K562 (cell line): ENCODE measurements around the gene KLHL18. TPM values are rescaled to one million over a fixed set of nuclear protein-coding genes. Genes with fewer than 3 reads are reported as not detected.

Experiments used
- BCOR ChIP-seq: fragments of 450-650 bp; IDR thresholded peaks from 2 replicates; pipeline ENCODE4 v1.6.1; 2016
- CBX2 ChIP-seq: fragments of 200-600 bp; sonication (generic); IDR thresholded peaks from one replicate; pipeline ENCODE4 v1.6.1; 2012; ENCODE audit warnings: mild to moderate bottlenecking, low read length, inconsistent platforms; ENCODE audit not compliant: insufficient read depth, poor library complexity, severe bottlenecking
- CBX8 ChIP-seq: fragments of 200-600 bp; sonication (generic); IDR thresholded peaks from 2 replicates; pipeline ENCODE4 v1.6.1; 2012; ENCODE audit warnings: borderline replicate concordance, mixed run types, low read depth, mild to moderate bottlenecking, moderate library complexity, mixed read lengths, low read length, control low read depth, inconsistent platforms; ENCODE audit not compliant: poor library complexity, severe bottlenecking; ENCODE audit errors: extremely low read depth
- CHAMP1 ChIP-seq: fragments of 450-650 bp; IDR thresholded peaks from 2 replicates; pipeline ENCODE4 v1.6.1; 2016; ENCODE audit warnings: mild to moderate bottlenecking
- CREB3L1 ChIP-seq: fragments of 450-650 bp; IDR thresholded peaks from 2 replicates; pipeline ENCODE4 v1.6.1; 2014; ENCODE audit warnings: low read depth, mild to moderate bottlenecking, moderate library complexity, borderline replicate concordance
- DIDO1 ChIP-seq: fragments of 450-650 bp; IDR thresholded peaks from 2 replicates; pipeline ENCODE4 v1.6.1; 2016; ENCODE audit warnings: low read depth, missing biosample characterization, missing genetic modification characterization
- EGR1 ChIP-seq: fragments of 450-650 bp; conservative IDR thresholded peaks from 2 replicates; pipeline ENCODE4 v1.6.1; 2017; ENCODE audit warnings: mild to moderate bottlenecking
- EP300 ChIP-seq: IDR thresholded peaks from 2 replicates; pipeline ENCODE4 v1.6.1; 2012; ENCODE audit warnings: low read length, improper control_type of control experiment
- HDAC2 ChIP-seq: fragments of 450-650 bp; IDR thresholded peaks from 2 replicates; pipeline ENCODE4 v1.6.1; 2016; ENCODE audit warnings: mild to moderate bottlenecking
- HMGN3 ChIP-seq: IDR thresholded peaks from 2 replicates; pipeline ENCODE4 v1.6.1; 2011; ENCODE audit warnings: borderline replicate concordance, low read depth, mild to moderate bottlenecking, mixed read lengths, low read length; ENCODE audit not compliant: insufficient read length; ENCODE audit errors: extremely low read depth
- LCOR ChIP-seq: sonication (generic); formaldehyde crosslinking; IDR thresholded peaks from 2 replicates; pipeline ENCODE4 v1.8.0; 2022; ENCODE audit warnings: mild to moderate bottlenecking, missing genetic modification reagents
- NRF1 ChIP-seq, 2 experiments: fragments of 450-650 bp; IDR thresholded peaks in 1 of 2; conservative IDR thresholded peaks in 1 of 2; 2 replicates each; pipeline ENCODE4 v1.6.1; 2014; ENCODE audit warnings: mild to moderate bottlenecking in 2 of 2
- RFX1 ChIP-seq: fragments of 450-650 bp; IDR thresholded peaks from 2 replicates; pipeline ENCODE4 v1.6.1; 2016; ENCODE audit warnings: mild to moderate bottlenecking, moderate library complexity
- SLC30A9 ChIP-seq: fragments of 250-450 bp; sonication (Bioruptor Pico); IDR thresholded peaks from 2 replicates; pipeline ENCODE4 v1.8.0; 2022; ENCODE audit warnings: mild to moderate bottlenecking, moderate library complexity
- SUPT5H ChIP-seq: fragments of 450-650 bp; IDR thresholded peaks from 2 replicates; pipeline ENCODE4 v1.6.1; 2016
- ZC3H11A ChIP-seq: IDR thresholded peaks from 2 replicates; pipeline ENCODE4 v1.6.1; 2012; ENCODE audit warnings: low read depth, low read length, improper control_type of control experiment
- ZNF274 ChIP-seq: IDR thresholded peaks from 2 replicates; pipeline ENCODE4 v1.6.1; 2011; ENCODE audit warnings: low read depth, mild to moderate bottlenecking, low read length, moderate library complexity, borderline replicate concordance
- ZNF512 ChIP-seq: IDR thresholded peaks from 2 replicates; pipeline ENCODE4 v1.6.1; 2016; ENCODE audit warnings: missing genetic modification characterization, missing compliant biosample characterization
- ZNF699 ChIP-seq: fragments of 250-450 bp; sonication (Bioruptor Pico); IDR thresholded peaks from 2 replicates; pipeline ENCODE4 v1.8.0; 2021; ENCODE audit warnings: mild to moderate bottlenecking, moderate library complexity; ENCODE audit not compliant: insufficient replicate concordance
- ZNF766 ChIP-seq: fragments of 200-800 bp; sonication (Bioruptor generic); conservative IDR thresholded peaks from 2 replicates; pipeline ENCODE4 v1.6.1; 2016; ENCODE audit warnings: missing genetic modification characterization, missing compliant biosample characterization
- polyA plus RNA-seq, 8 experiments: library from polyadenylated mRNA; depleted of rRNA in 4 of 8; stranded (reverse) in 5 of 8; unstranded in 3 of 8; fragments of >200 nt; fragmentation: Nextera tagmentation in 2 of 8; fragmentation: Illumina TruSeq in 1 of 8; extraction: Ambion mirVana in 2 of 8; extraction: Trizol in 1 of 8; gene quantifications; 2 replicates each; pipeline versions ENCODE4 v1.2.1 to v1.2.3, GENCODE V29; 2011 to 2014; ENCODE audit warnings: inconsistent platforms in 1 of 8, missing spikeins in 1 of 8
- total RNA-seq, 7 experiments: library from RNA; depleted of rRNA in 6 of 7; stranded (reverse); fragments of >200 nt in 6 of 7; fragmentation: Illumina TruSeq in 2 of 7; extraction: Trizol in 2 of 7; gene quantifications; 2 replicates each; pipeline versions ENCODE4 v1.2.1 to v1.2.3, GENCODE V29; 2011 to 2021; ENCODE audit warnings: low replicate concordance in 1 of 7
- TF ChIP-seq, protein P1 (sequence below): sonication (generic); formaldehyde crosslinking; IDR thresholded peaks from 2 replicates; pipeline ENCODE4 v1.8.1; 2023; ENCODE audit warnings: mild to moderate bottlenecking, missing genetic modification reagents

The KLHL18 gene
- total and polyA plus RNA-seq, 9 of the 15 experiments (the other 6 are each of a cell fraction or from before 2014, with no cell fraction given), result 26.7 to 97.5 (median 48.7) TPM

- TF ChIP-seq, protein P1, sequence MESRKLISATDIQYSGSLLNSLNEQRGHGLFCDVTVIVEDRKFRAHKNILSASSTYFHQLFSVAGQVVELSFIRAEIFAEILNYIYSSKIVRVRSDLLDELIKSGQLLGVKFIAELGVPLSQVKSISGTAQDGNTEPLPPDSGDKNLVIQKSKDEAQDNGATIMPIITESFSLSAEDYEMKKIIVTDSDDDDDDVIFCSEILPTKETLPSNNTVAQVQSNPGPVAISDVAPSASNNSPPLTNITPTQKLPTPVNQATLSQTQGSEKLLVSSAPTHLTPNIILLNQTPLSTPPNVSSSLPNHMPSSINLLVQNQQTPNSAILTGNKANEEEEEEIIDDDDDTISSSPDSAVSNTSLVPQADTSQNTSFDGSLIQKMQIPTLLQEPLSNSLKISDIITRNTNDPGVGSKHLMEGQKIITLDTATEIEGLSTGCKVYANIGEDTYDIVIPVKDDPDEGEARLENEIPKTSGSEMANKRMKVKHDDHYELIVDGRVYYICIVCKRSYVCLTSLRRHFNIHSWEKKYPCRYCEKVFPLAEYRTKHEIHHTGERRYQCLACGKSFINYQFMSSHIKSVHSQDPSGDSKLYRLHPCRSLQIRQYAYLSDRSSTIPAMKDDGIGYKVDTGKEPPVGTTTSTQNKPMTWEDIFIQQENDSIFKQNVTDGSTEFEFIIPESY (CRISPR knock-in tag), result 0 out of 2 replicates have a peak, but pooled peaks have one; percentile 9
- TF ChIP-seq ZNF699 (CRISPR knock-in tag) (no peak), DIDO1 (tag) (no peak), ZNF766 (CRISPR knock-in tag) (peak; percentile 99), NRF1 (conservative IDR thresholded peaks at IDR 0.05 in 1 of 2, IDR thresholded peaks at IDR 0.05 in 1 of 2) (peak; percentile 43 to 52; a peak in 3 of 4 replicates), CREB3L1 (no peak), CBX2 (no peak), LCOR (CRISPR knock-in tag) (peak; percentile 97), RFX1 (no peak), EP300 (peak; percentile 71), EGR1 (no peak), ZC3H11A (no peak), HMGN3 (no peak), SUPT5H (no peak), HDAC2 (peak; percentile 55; the same call in 1 of the 2 replicates), ZNF512 (tag) (no peak), CHAMP1 (no peak), BCOR (no peak), ZNF274 (no peak), CBX8 (no peak), SLC30A9 (no peak)
Observed at GRCh38 chr3:47266709-47267489, 15.8 kb upstream of the KLHL18 start (continued).
